HFFc6 (cell line): Measurements from ENCODE around the gene SDK2. TPM values are rescaled to one million over a fixed set of nuclear protein-coding genes. Genes with fewer than 3 reads are reported as not detected.

Experiments
- DNase-seq: peaks from one replicate; pipeline ENCODE4 v3.0.0-alpha.2; 2018
- H3K27ac Mint-ChIP-seq: 2 replicates; pipeline ENCODE4 v1.8.0; 2020; ENCODE audit warnings: mild to moderate bottlenecking, mixed read lengths
- H3K27me3 Mint-ChIP-seq: 2 replicates; pipeline ENCODE4 v1.8.0; 2021; ENCODE audit warnings: mild to moderate bottlenecking, moderate library complexity, mixed read lengths; ENCODE audit not compliant: insufficient read depth
- H3K36me3 Mint-ChIP-seq: 2 replicates; pipeline ENCODE4 v1.8.0; 2021; ENCODE audit warnings: low read depth, mixed read lengths
- H3K4me1 Mint-ChIP-seq: 2 replicates; pipeline ENCODE4 v1.8.0; 2020; ENCODE audit warnings: low read depth, mixed read lengths
- H3K4me3 Mint-ChIP-seq: 2 replicates; pipeline ENCODE4 v1.8.0; 2020; ENCODE audit warnings: mild to moderate bottlenecking, moderate library complexity, mixed read lengths
- H3K9me3 Mint-ChIP-seq: 2 replicates; pipeline ENCODE4 v1.8.0; 2020; ENCODE audit warnings: mild to moderate bottlenecking, mixed read lengths
- CTCF ChIP-seq: fragments of 200-600 bp; sonication (generic); IDR thresholded peaks from 2 replicates; pipeline ENCODE4 v1.5.0; 2021; ENCODE audit warnings: antibody characterized with exemption, mild to moderate bottlenecking
- total RNA-seq, 6 experiments: library from RNA; stranded (reverse); fragmentation: NEBNext Ultra II Directional; extraction: Animal tissue kit (Norgen Biotek cat#: 25700); gene quantifications; 2 replicates in 1 of 6; 3 replicates in 5 of 6; pipeline ENCODE4 v1.2.3, GENCODE V29; 2021

The SDK2 gene
- total RNA-seq, 6 experiments from 2014 or later = 0.03 TPM; not detected in 4

- no peak overlapping the region for H3K27ac Mint-ChIP-seq
- no peak for TF ChIP-seq CTCF
These were observed 10.5 kb downstream of the SDK2 start for GRCh38 chr17:73633736-73634135.

GRCh38 chr17:73632513-73632912 lies 11.7 kb downstream of the SDK2 start:
- Mint-ChIP-seq H3K4me3 (no peak overlapping the region), H3K4me1 (no peaks in the 10 kb centered on the region), H3K27me3 (peaks cover 2% of the 10 kb centered on the region; the same call in 1 of the 2 replicates), H3K27ac (no peak overlapping the region), H3K36me3 (peaks cover 4% of the 10 kb centered on the region; the same call in 1 of the 2 replicates), H3K9me3 (peaks cover 46% of the 10 kb centered on the region)
- TF ChIP-seq CTCF = no peak
- no peak for DNase-seq

More at GRCh38 chr17:73633736-73634135, 10.5 kb downstream of the SDK2 start:
- DNase-seq = no peak
- no peak overlapping the region for H3K4me3 Mint-ChIP-seq
- H3K9me3 Mint-ChIP-seq = peaks cover 51% of the 10 kb centered on the region
- peaks cover 2% of the 10 kb centered on the region; the same call in 1 of the 2 replicates for H3K27me3 Mint-ChIP-seq
- peaks cover 4% of the 10 kb centered on the region; the same call in 1 of the 2 replicates for H3K36me3 Mint-ChIP-seq
- H3K4me1 Mint-ChIP-seq = no peaks in the 10 kb centered on the region

GRCh38 chr17:73630965-73631595 lies 13.2 kb downstream of the SDK2 start:
- Mint-ChIP-seq H3K9me3 (peaks cover 52% of the 10 kb centered on the region), H3K4me1 (no peaks in the 10 kb centered on the region), H3K4me3 (no peak overlapping the region), H3K27ac (no peak overlapping the region), H3K27me3 (peaks cover under 1% of the 10 kb centered on the region; the same call in 1 of the 2 replicates), H3K36me3 (peaks cover 4% of the 10 kb centered on the region)
- no peak for TF ChIP-seq CTCF
- no peak for DNase-seq

GRCh38 chr17:73630531-73630930 lies 13.7 kb downstream of the SDK2 start:
- peaks cover 47% of the 10 kb centered on the region for H3K9me3 Mint-ChIP-seq
- H3K27me3 Mint-ChIP-seq = no peaks in the 10 kb centered on the region
- H3K27ac Mint-ChIP-seq = no peak overlapping the region
- no peak overlapping the region for H3K4me3 Mint-ChIP-seq
- no peak for DNase-seq
- peaks cover 4% of the 10 kb centered on the region; the same call in 1 of the 2 replicates for H3K36me3 Mint-ChIP-seq
- H3K4me1 Mint-ChIP-seq = no peaks in the 10 kb centered on the region
- TF ChIP-seq CTCF = no peak

- no peak overlapping the region for H3K4me3 Mint-ChIP-seq
- no peak for TF ChIP-seq CTCF
- no peaks in the 10 kb centered on the region for H3K4me1 Mint-ChIP-seq
- DNase-seq = no peak
- peaks cover 10% of the 10 kb centered on the region; the same call in 1 of the 2 replicates for H3K36me3 Mint-ChIP-seq
- H3K27me3 Mint-ChIP-seq = no peaks in the 10 kb centered on the region; the same call in 1 of the 2 replicates
- no peak overlapping the region for H3K27ac Mint-ChIP-seq
- H3K9me3 Mint-ChIP-seq = peaks cover 48% of the 10 kb centered on the region
These were observed 15.3 kb downstream of the SDK2 start for GRCh38 chr17:73628642-73629552.
